ENCODE results near the gene MPC1. TPM values are rescaled to one million over a fixed set of nuclear protein-coding genes. Genes with fewer than 3 reads are reported as not detected.

MPC1 gene
- total RNA-seq, 4 donors from 2014 or later = 43.1 to 64.3 (median 59.5) TPM

GRCh38 chr6:166360243-166361076, 22.3 kb downstream of the MPC1 start:
- Histone ChIP-seq H3K36me3 (peaks cover 0 to 28% (median 0%) of the 10 kb centered on the region in 3 donors), H3K4me1 (peaks cover 0 to 11% (median 0%) of the 10 kb centered on the region in 3 donors), H3K4me3 (no peak overlapping the region), H3K27ac (no peak overlapping the region), H3K9me3 (no peaks in the 10 kb centered on the region), H3K27me3 (peaks cover 0 to 6% (median 0%) of the 10 kb centered on the region in 4 donors)
- TF ChIP-seq CTCF (IDR thresholded peaks at IDR 0.05) (no peak), POLR2A (IDR thresholded peaks at IDR 0.05) (no peak)
- intact Hi-C loops (cut with DNase I) = no loop called here
- DNase-seq = no peak
- 45 to 69% methylated on average over 8 of the region's 8 CpGs for WGBS, 2 donors

DNA sequence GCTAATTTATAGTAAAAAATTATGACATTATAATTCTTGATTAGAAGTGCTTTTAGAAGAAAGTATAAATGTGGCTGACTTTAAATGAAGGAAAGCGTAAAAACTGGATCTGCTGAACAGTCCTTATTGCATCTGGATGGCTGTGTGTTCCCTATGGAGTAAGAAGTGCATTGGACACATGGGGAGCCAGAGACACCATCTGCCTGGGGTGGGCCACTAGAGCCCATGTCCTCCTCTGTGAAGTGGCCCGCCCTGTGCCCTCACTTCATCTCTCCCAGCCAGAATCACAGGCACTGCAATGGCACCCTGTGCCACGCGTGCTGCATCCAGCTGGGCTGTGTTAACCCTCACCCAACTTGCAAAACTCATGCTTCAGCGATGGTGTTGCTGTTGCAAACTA, 27.2 kb downstream of the MPC1 start:
- 62 to 66% methylated on average over 5 of the region's 5 CpGs for WGBS, 2 donors
- TF ChIP-seq POLR2A (IDR thresholded peaks at IDR 0.05) = no peak
- TF ChIP-seq CTCF (IDR thresholded peaks at IDR 0.05) = no peak
- no peaks in the 10 kb centered on the region for H3K36me3 ChIP-seq
- H3K27me3 ChIP-seq = peaks cover 0 to 19% (median 0%) of the 10 kb centered on the region in 4 donors
- H3K27ac ChIP-seq = no peak overlapping the region
- no peaks in the 10 kb centered on the region for H3K9me3 ChIP-seq
- intact Hi-C loops (cut with DNase I) = no loop called here
- no peak overlapping the region for H3K4me3 ChIP-seq
- peaks cover 0 to 6% (median 0%) of the 10 kb centered on the region in 3 donors for H3K4me1 ChIP-seq
- DNase-seq = no peak

DNA sequence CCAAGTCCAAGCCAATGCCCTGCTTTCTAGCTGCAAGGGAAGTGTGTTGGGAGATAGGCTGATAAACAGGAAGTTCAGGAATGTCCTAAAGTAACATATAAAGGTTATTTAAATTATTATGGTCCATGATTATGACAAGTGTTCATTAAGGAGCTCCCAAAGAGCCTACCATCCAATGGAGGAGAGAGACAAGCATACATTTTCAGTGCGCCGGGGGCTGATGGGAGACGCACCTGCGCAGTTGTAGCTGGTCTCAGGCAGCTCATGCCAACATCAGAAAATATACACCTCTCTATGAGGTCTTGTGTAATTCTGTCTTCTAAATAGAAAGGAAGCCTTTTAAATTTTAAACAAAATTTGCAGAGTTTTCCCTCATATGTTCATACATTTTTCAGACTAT, 27.8 kb downstream of the MPC1 start:
- Histone ChIP-seq H3K9me3 (no peaks in the 10 kb centered on the region), H3K4me3 (no peak overlapping the region), H3K4me1 (peaks cover 0 to 6% (median 0%) of the 10 kb centered on the region in 3 donors), H3K27me3 (peaks cover 0 to 19% (median 0%) of the 10 kb centered on the region in 4 donors), H3K27ac (no peak overlapping the region), H3K36me3 (no peaks in the 10 kb centered on the region)
- intact Hi-C loops (cut with DNase I) = no loop called here
- TF ChIP-seq POLR2A (IDR thresholded peaks at IDR 0.05) (no peak), CTCF (IDR thresholded peaks at IDR 0.05) (no peak)
- DNase-seq = no peak
- 97 to 100% methylated on average over 4 of the region's 4 CpGs for WGBS, 2 donors

DNA sequence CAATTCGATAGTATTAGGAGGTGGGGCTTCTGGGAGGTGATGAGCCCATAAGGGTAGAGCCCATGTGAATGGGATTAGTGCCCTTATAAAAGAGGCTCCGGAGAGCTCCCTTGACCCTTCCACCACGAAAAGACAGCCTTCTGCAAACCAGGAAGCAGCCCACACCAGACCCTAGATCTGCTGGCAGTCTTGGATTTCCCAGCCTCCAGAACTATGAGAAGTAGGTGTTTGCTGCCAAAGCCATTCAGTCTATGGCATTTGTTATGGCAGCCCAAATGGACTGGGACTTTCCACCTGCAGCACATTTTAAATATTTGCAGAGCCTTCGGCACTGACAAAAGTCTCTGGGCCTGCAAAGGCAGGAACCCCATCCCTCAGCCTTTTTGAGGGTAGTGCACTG, 28.6 kb downstream of the MPC1 start:
- intact Hi-C loops (cut with DNase I) = no loop called here
- Histone ChIP-seq H3K4me1 (peaks cover 0 to 6% (median 0%) of the 10 kb centered on the region in 3 donors), H3K36me3 (no peaks in the 10 kb centered on the region), H3K27me3 (peaks cover 0 to 19% (median 0%) of the 10 kb centered on the region in 4 donors), H3K4me3 (no peak overlapping the region), H3K27ac (no peak overlapping the region), H3K9me3 (no peaks in the 10 kb centered on the region)
- TF ChIP-seq CTCF (IDR thresholded peaks at IDR 0.05) = no peak
- no peak for TF ChIP-seq POLR2A (IDR thresholded peaks at IDR 0.05)
- WGBS, 2 donors = 79 to 97% methylated on average over 3 to 4 of the region's 4 CpGs
- no peak for DNase-seq

- no peak overlapping the region for H3K4me3 ChIP-seq
- no peaks in the 10 kb centered on the region for H3K9me3 ChIP-seq
- peaks cover 0 to 6% (median 0%) of the 10 kb centered on the region in 3 donors for H3K4me1 ChIP-seq
- H3K27ac ChIP-seq = no peak overlapping the region
- H3K36me3 ChIP-seq = no peaks in the 10 kb centered on the region
- peaks cover 0 to 19% (median 0%) of the 10 kb centered on the region in 4 donors for H3K27me3 ChIP-seq
- WGBS, 2 donors = 67 to 74% methylated on average over 1 of the region's 1 CpG
- intact Hi-C loops (cut with DNase I) = no loop called here
- no peak for TF ChIP-seq POLR2A (IDR thresholded peaks at IDR 0.05)
- TF ChIP-seq CTCF (IDR thresholded peaks at IDR 0.05) = no peak
- no peak for DNase-seq
Observed at GRCh38 chr6:166353507-166353906, 29.2 kb downstream of the MPC1 start.

Measured in esophagus squamous epithelium (tissue), 5 donors.